CD14-positive monocyte (primary cell): ENCODE results near the gene TPR. TPM values are rescaled to one million over a fixed set of nuclear protein-coding genes. Genes with fewer than 3 reads are reported as not detected.
A peak's percentile ranks its signal among the peaks of the same experiment; 100 is the strongest.

Source experiments
- DNase-seq, 3 donors: peaks; one replicate each; pipeline ENCODE4 v3.0.0-alpha.2; 2011 to 2022
- H2AFZ ChIP-seq: 2 replicates; pipeline ENCODE4 v1.6.0; 2012; ENCODE audit warnings: mild to moderate bottlenecking, low read depth, low read length, inconsistent platforms; ENCODE audit not compliant: insufficient read depth, poor library complexity, severe bottlenecking
- H3K27ac ChIP-seq, 2 donors: 1 replicate in 1 of 2; 2 replicates in 1 of 2; pipeline ENCODE4 v1.5.1; 2012 to 2013; ENCODE audit warnings: low read length in 2 of 2, control low read depth in 1 of 2, inconsistent platforms in 1 of 2, low read depth in 1 of 2, mild to moderate bottlenecking in 1 of 2
- H3K27me3 ChIP-seq, 2 donors: one replicate each; pipeline versions ENCODE4 v1.6.0 to v1.6.1; 2011 to 2013; ENCODE audit warnings: low read length in 2 of 2; ENCODE audit not compliant: control insufficient read depth in 2 of 2, insufficient read depth in 2 of 2
- H3K36me3 ChIP-seq, 2 donors: replicated peaks in 1 of 2; 1 replicate in 1 of 2; 2 replicates in 1 of 2; pipeline versions ENCODE4 v1.5.1 to v1.6.1; 2012 to 2013; ENCODE audit warnings: low read length in 2 of 2, control low read depth in 1 of 2, inconsistent platforms in 1 of 2, mild to moderate bottlenecking in 1 of 2; ENCODE audit not compliant: insufficient read depth in 2 of 2, control insufficient read depth in 1 of 2
- H3K4me1 ChIP-seq, 2 donors: 1 replicate in 1 of 2; 2 replicates in 1 of 2; pipeline versions ENCODE4 v1.5.1 to v1.6.1; 2012 to 2013; ENCODE audit warnings: low read length in 2 of 2, control low read depth in 1 of 2, inconsistent platforms in 1 of 2, mild to moderate bottlenecking in 1 of 2, moderate library complexity in 1 of 2; ENCODE audit not compliant: insufficient read depth in 2 of 2, control insufficient read depth in 1 of 2
- H3K4me2 ChIP-seq: replicated peaks from 2 replicates; pipeline ENCODE3; 2012; ENCODE audit warnings: low read length, moderate library complexity, mild to moderate bottlenecking; ENCODE audit not compliant: poor library complexity, severe bottlenecking; ENCODE audit errors: extremely low read depth
- H3K4me3 ChIP-seq, 3 experiments: fragments of 200-600 bp in 1 of 3; sonication (generic) in 1 of 3; replicated peaks in 1 of 3; 1 replicate in 2 of 3; 2 replicates in 1 of 3; pipeline ENCODE4 v1.5.1; 2011 to 2013; ENCODE audit warnings: low read length in 3 of 3, mild to moderate bottlenecking in 3 of 3, control low read depth in 2 of 3, low read depth in 2 of 3, inconsistent platforms in 1 of 3, moderate library complexity in 1 of 3
- H3K79me2 ChIP-seq: 2 replicates; pipeline ENCODE4 v1.6.0; 2012; ENCODE audit warnings: mild to moderate bottlenecking, control low read depth, inconsistent platforms, low read length, moderate library complexity; ENCODE audit not compliant: insufficient read depth
- H3K9ac ChIP-seq: 2 replicates; pipeline ENCODE4 v1.6.0; 2017; ENCODE audit warnings: low read length, mild to moderate bottlenecking; ENCODE audit not compliant: insufficient read depth, poor library complexity, severe bottlenecking
- H3K9me3 ChIP-seq, 2 donors: replicated peaks in 1 of 2; 1 replicate in 1 of 2; 2 replicates in 1 of 2; pipeline versions ENCODE4 v1.5.1 to v1.6.1; 2012 to 2013; ENCODE audit warnings: low read length in 2 of 2, control low read depth in 1 of 2; ENCODE audit not compliant: control insufficient read depth in 1 of 2, insufficient read depth in 1 of 2
- H4K20me1 ChIP-seq: 2 replicates; pipeline ENCODE4 v1.6.0; 2012; ENCODE audit warnings: mild to moderate bottlenecking, low read length, control low read depth, moderate library complexity; ENCODE audit not compliant: insufficient read depth
- H3K27ac Mint-ChIP-seq, 7 donors: one replicate each; pipeline ENCODE4 v1.8.0; 2020; ENCODE audit warnings: mild to moderate bottlenecking in 7 of 7, mixed read lengths in 7 of 7, moderate library complexity in 6 of 7, inconsistent platforms in 2 of 7
- H3K27me3 Mint-ChIP-seq, 3 donors: one replicate each; pipeline ENCODE4 v1.8.0; 2021 to 2022; ENCODE audit warnings: low read depth in 3 of 3, mild to moderate bottlenecking in 3 of 3, mixed read lengths in 3 of 3, moderate library complexity in 3 of 3, inconsistent platforms in 1 of 3
- H3K36me3 Mint-ChIP-seq, 2 donors: one replicate each; pipeline ENCODE4 v1.8.0; 2020; ENCODE audit warnings: mixed read lengths in 2 of 2, inconsistent platforms in 1 of 2, mild to moderate bottlenecking in 1 of 2
- H3K4me1 Mint-ChIP-seq: one replicate; pipeline ENCODE4 v1.8.0; 2020; ENCODE audit warnings: mild to moderate bottlenecking, mixed read lengths
- H3K4me3 Mint-ChIP-seq, 2 donors: one replicate each; pipeline ENCODE4 v1.8.0; 2020; ENCODE audit warnings: mild to moderate bottlenecking in 2 of 2, mixed read lengths in 2 of 2, moderate library complexity in 1 of 2
- H3K9me3 Mint-ChIP-seq, 7 donors: one replicate each; pipeline ENCODE4 v1.8.0; 2020 to 2022; ENCODE audit warnings: mixed read lengths in 7 of 7, mild to moderate bottlenecking in 6 of 7, moderate library complexity in 6 of 7, inconsistent platforms in 2 of 7
- CTCF ChIP-seq: fragments of 200-600 bp; IDR thresholded peaks from one replicate; pipeline ENCODE4 v1.8.0; 2022; ENCODE audit warnings: antibody characterized with exemption, mild to moderate bottlenecking
- WGBS: methylation state at CpG from one replicate; pipeline ENCODE4 v1.1.5; 2013; ENCODE audit warnings: missing lambda C conversion rate; ENCODE audit not compliant: insufficient coverage; 5-methylcytosine and 5-hydroxymethylcytosine counted together
- intact Hi-C, 2 donors: fragments of 100-400 bp; cut with micrococcal nuclease; formaldehyde crosslinking; loops; one replicate each; pipeline versions ENCODE4 v1.15.0 to v1.15.1; 2023
- polyA minus RNA-seq: library from RNA; depleted of rRNA, polyadenylated mRNA; stranded (reverse); fragments of >200 nt; gene quantifications from 2 replicates; pipeline ENCODE4 v1.2.3, GENCODE V29; 2012
- polyA plus RNA-seq, 3 donors: library from polyadenylated mRNA; depleted of rRNA in 1 of 3; unstranded in 2 of 3; stranded (reverse) in 1 of 3; fragments of 300-500 nt in 2 of 3; fragments of >200 nt in 1 of 3; fragmentation: Illumina TruSeq in 2 of 3; gene quantifications; 1 replicate in 2 of 3; 2 replicates in 1 of 3; pipeline ENCODE4 v1.2.3, GENCODE V29; 2012 to 2021
- total RNA-seq, 12 experiments: library from RNA in 1 of 12; stranded (reverse) in 1 of 12; fragments of 120-200 nt in 1 of 12; gene quantifications; one replicate each; pipeline ENCODE4 v1.2.4 and lab custom pipeline; 2013 to 2026; ENCODE audit warnings: mixed read lengths in 6 of 12, inconsistent platforms in 1 of 12

Gene TPR
- 66.6 TPM for total RNA-seq (2013)
- 10 to 100 TPM in 2 of 3 donors, 1 to 10 TPM in 1; 4.3 to 23.3 (median 13.2) TPM for polyA plus RNA-seq
- polyA minus RNA-seq, result 42.5 and 65.0 TPM in 2 replicates
- 117 to 234 (median 202) reads per million in 11 experiments for total RNA-seq (lab: John Stamatoyannopoulos, UW)

- TF ChIP-seq CTCF, result peak; percentile 86
- no peaks in the 10 kb centered on the region for H3K27me3 Mint-ChIP-seq
- H2AFZ ChIP-seq, result peak within 1 kb of the TSS; percentile 90
- intact Hi-C loops, result loop anchor here in 1 of 2 donors (10.0 kb wide), 1 partner anchor 1221 kb away; the partner anchor contains the start of genes SWT1 and TRMT1L
- H4K20me1 ChIP-seq, result peaks cover 10% of the 10 kb centered on the region
- WGBS, result under 1% methylated on average over 52 of the region's 60 CpGs
- peaks cover 20 to 30% of the 10 kb centered on the region in 2 donors for H3K36me3 ChIP-seq
- H3K9me3 Mint-ChIP-seq, result no peaks in the 10 kb centered on the region
- peak within 1 kb of the TSS; percentile 98 to 100 (median 99) for H3K27ac Mint-ChIP-seq
- peaks cover 13 to 27% of the 10 kb centered on the region in 2 donors for H3K4me1 ChIP-seq
- H3K9ac ChIP-seq, result peak within 1 kb of the TSS; percentile 81
- peak within 1 kb of the TSS; percentile 95 to 98 for H3K4me3 Mint-ChIP-seq
- H3K79me2 ChIP-seq, result peaks cover 80% of the 10 kb centered on the region
- H3K27ac ChIP-seq, result peak within 1 kb of the TSS; percentile 92 to 98
- peak within 1 kb of the TSS; percentile 70 to 97 (median 89) for H3K4me3 ChIP-seq
- peak within 1 kb of the TSS; percentile 86 for H3K4me2 ChIP-seq
- H3K4me1 Mint-ChIP-seq, result peaks cover 14% of the 10 kb centered on the region
- peak; percentile 98 to 99 (median 99) for DNase-seq
- H3K9me3 ChIP-seq, result no peaks in the 10 kb centered on the region
- peaks cover 30 to 34% of the 10 kb centered on the region in 2 donors for H3K36me3 Mint-ChIP-seq
- no peaks in the 10 kb centered on the region for H3K27me3 ChIP-seq
These were observed at the start of gene TPR, which contains the start of gene ODR4 for GRCh38 chr1:186375152-186375928. TSS of gene TPR (minus strand) at chr1:186375253. CDS start at chr1:186375028, 225 bp downstream. TSS of gene ODR4 (plus strand) at chr1:186375838. CDS start at chr1:186379786, 3,948 bp downstream.

GRCh38 chr1:186424539-186424938 is 49.5 kb upstream of the TPR start:
- H3K9me3 ChIP-seq, result no peaks in the 10 kb centered on the region
- WGBS, result 100% methylated on average over 1 of the region's 2 CpGs
- H2AFZ ChIP-seq, result no peak overlapping the region
- no peaks in the 10 kb centered on the region for H4K20me1 ChIP-seq
- Mint-ChIP-seq H3K4me1 (peaks cover 15% of the 10 kb centered on the region), H3K4me3 (no peak overlapping the region), H3K36me3 (peaks cover 21 to 31% of the 10 kb centered on the region in 2 donors), H3K9me3 (peaks cover 0 to 2% (median 0%) of the 10 kb centered on the region in 7 donors), H3K27ac (no peak overlapping the region), H3K27me3 (no peaks in the 10 kb centered on the region)
- intact Hi-C loops, result no loop called here
- H3K27ac ChIP-seq, result no peak overlapping the region
- no peak overlapping the region for H3K4me3 ChIP-seq
- H3K4me1 ChIP-seq, result peaks cover 7 to 18% of the 10 kb centered on the region in 2 donors
- H3K4me2 ChIP-seq, result no peak overlapping the region
- H3K36me3 ChIP-seq, result peaks cover 14 to 16% of the 10 kb centered on the region in 2 donors
- no peak overlapping the region for H3K9ac ChIP-seq
- no peaks in the 10 kb centered on the region for H3K79me2 ChIP-seq
- H3K27me3 ChIP-seq, result no peaks in the 10 kb centered on the region
- DNase-seq, result no peak
- TF ChIP-seq CTCF, result no peak
